Mucosa of descending colon (tissue), 3 donors: ENCODE data around the gene ARMH3. TPM values are rescaled to one million over a fixed set of nuclear protein-coding genes. Genes with fewer than 3 reads are reported as not detected.

Experiments
- ATAC-seq: fragments of 200-7000 bp; cut with Tn5 transposase; one replicate; pipeline ENCODE4 v1.9.1; 2020; ENCODE audit warnings: mild to moderate bottlenecking, moderate library complexity
- DNase-seq, 3 donors: peaks; one replicate each; pipeline ENCODE4 v3.0.0-alpha.2; 2020
- H3K36me3 ChIP-seq: fragments of 200-600 bp; one replicate; pipeline ENCODE4 v1.8.0; 2021; ENCODE audit warnings: low read depth, mild to moderate bottlenecking
- H3K4me1 ChIP-seq: fragments of 200-600 bp; one replicate; pipeline ENCODE4 v1.8.0; 2021; ENCODE audit warnings: low read depth, mild to moderate bottlenecking
- H3K4me3 ChIP-seq: fragments of 200-600 bp; one replicate; pipeline ENCODE4 v1.8.0; 2021; ENCODE audit warnings: mild to moderate bottlenecking
- H3K9me3 ChIP-seq: fragments of 200-600 bp; one replicate; pipeline ENCODE4 v1.8.0; 2021; ENCODE audit warnings: mild to moderate bottlenecking
- intact Hi-C, 2 donors: fragments of 100-400 bp; cut with DNase I in 1 of 2; cut with micrococcal nuclease in 1 of 2; formaldehyde crosslinking; loops; one replicate each; pipeline versions ENCODE4 v1.11.0 to v1.11.1; 2022; cut with DNase I, micrococcal nuclease
- total RNA-seq, 3 donors: library from RNA; stranded (reverse); fragmentation: NEBNext Ultra II Directional in 2 of 3; extraction: Animal tissue kit (Norgen Biotek cat#: 25700) in 2 of 3; gene quantifications; one replicate each; pipeline versions ENCODE4 v1.2.1 to v1.2.4, GENCODE V29; 2021 to 2023
- TF ChIP-seq, protein P1 (sequence below): fragments of 200-600 bp; IDR thresholded peaks from one replicate; pipeline ENCODE4 v1.8.0; 2022; ENCODE audit warnings: antibody characterized with exemption, mild to moderate bottlenecking
- donor health status: DM: no; HTN: no; CAD: no; lungs with moderate emphysema.
- donor health status: DM: no; HTN: no; CAD: no.
- donor health status: DM: no; HTN: yes; CAD: no.

The ARMH3 gene
- total RNA-seq, 3 donors from 2014 or later, result 25.8 to 45.6 (median 28.1) TPM

- peaks cover 10% of the 10 kb centered on the region for H3K9me3 ChIP-seq
- DNase-seq (no peak), ATAC-seq (no peak)
- no peaks in the 10 kb centered on the region for H3K4me1 ChIP-seq
- intact Hi-C loops, result no loop called here
- H3K4me3 ChIP-seq, result no peak overlapping the region
- TF ChIP-seq, protein P1, sequence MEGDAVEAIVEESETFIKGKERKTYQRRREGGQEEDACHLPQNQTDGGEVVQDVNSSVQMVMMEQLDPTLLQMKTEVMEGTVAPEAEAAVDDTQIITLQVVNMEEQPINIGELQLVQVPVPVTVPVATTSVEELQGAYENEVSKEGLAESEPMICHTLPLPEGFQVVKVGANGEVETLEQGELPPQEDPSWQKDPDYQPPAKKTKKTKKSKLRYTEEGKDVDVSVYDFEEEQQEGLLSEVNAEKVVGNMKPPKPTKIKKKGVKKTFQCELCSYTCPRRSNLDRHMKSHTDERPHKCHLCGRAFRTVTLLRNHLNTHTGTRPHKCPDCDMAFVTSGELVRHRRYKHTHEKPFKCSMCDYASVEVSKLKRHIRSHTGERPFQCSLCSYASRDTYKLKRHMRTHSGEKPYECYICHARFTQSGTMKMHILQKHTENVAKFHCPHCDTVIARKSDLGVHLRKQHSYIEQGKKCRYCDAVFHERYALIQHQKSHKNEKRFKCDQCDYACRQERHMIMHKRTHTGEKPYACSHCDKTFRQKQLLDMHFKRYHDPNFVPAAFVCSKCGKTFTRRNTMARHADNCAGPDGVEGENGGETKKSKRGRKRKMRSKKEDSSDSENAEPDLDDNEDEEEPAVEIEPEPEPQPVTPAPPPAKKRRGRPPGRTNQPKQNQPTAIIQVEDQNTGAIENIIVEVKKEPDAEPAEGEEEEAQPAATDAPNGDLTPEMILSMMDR, result no peak
- no peaks in the 10 kb centered on the region for H3K36me3 ChIP-seq
Observed at GRCh38 chr10:101857802-101858476, 198.0 kb downstream of the ARMH3 start.

DNA sequence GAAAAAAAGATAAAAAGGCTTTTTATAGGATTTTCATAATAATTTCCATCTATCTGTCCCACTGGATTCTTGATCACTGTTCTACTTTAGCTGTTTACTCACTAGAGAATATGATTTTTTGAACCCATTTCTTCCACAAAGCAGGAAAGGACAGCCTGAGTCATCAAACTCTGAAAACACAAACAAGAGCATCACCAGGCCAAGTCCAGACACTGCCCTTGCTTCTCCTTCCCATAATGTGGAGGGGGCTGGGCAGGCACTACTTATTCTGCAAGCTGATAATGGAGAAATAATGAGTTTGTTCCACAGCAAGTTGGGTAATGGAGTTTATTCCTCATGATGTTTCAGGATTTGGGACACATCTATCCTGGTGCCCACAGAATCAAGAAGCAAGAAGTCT is 199.3 kb downstream of the ARMH3 start:
- intact Hi-C loops, result no loop called here
- H3K4me3 ChIP-seq, result no peak overlapping the region
- H3K9me3 ChIP-seq, result peaks cover 10% of the 10 kb centered on the region
- no peak for ATAC-seq
- no peaks in the 10 kb centered on the region for H3K4me1 ChIP-seq
- no peak for DNase-seq
- TF ChIP-seq, protein P1, result no peak
- H3K36me3 ChIP-seq, result no peaks in the 10 kb centered on the region

GRCh38 chr10:101851411-101852116 is 204.4 kb downstream of the ARMH3 start:
- TF ChIP-seq, protein P1, result no peak
- ATAC-seq, result no peak
- Histone ChIP-seq H3K4me1 (no peaks in the 10 kb centered on the region), H3K36me3 (no peaks in the 10 kb centered on the region), H3K9me3 (no peaks in the 10 kb centered on the region), H3K4me3 (no peak overlapping the region)
- no peak for DNase-seq
- intact Hi-C loops, result no loop called here

- Histone ChIP-seq H3K4me3 (no peak overlapping the region), H3K36me3 (no peaks in the 10 kb centered on the region), H3K9me3 (no peaks in the 10 kb centered on the region), H3K4me1 (no peaks in the 10 kb centered on the region)
- TF ChIP-seq, protein P1, result no peak
- no peak for ATAC-seq
- intact Hi-C loops, result no loop called here
- DNase-seq, result no peak
Observed at GRCh38 chr10:101850749-101851148, 205.2 kb downstream of the ARMH3 start.

DNA sequence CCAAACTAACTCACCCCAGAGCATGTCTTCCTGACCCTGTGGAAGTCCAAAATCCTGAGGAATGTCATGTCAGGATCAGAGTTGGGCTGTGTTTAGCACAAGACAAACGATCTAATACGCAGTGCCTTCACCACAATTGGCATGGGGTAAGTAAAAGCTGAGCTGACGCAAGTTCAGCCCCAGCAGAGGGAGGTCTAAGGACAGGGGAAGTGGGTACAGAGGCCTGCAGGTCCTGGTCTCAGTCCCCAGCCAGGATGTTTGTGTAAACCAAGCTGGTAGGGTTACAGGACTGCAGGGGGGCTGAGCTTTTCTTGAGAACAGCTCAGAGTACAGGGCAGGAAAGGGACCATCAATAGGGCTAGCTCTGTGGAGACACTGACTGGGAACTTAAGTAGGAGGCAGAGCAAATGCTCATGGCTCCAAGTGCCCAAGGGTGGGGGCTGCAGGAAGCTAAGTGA is 207.1 kb downstream of the ARMH3 start:
- no peak for DNase-seq
- H3K36me3 ChIP-seq, result no peaks in the 10 kb centered on the region

More for the DNA sequence above, 207.1 kb downstream of the ARMH3 start:
- H3K4me1 ChIP-seq, result no peaks in the 10 kb centered on the region
- H3K9me3 ChIP-seq, result no peaks in the 10 kb centered on the region
- TF ChIP-seq, protein P1, result no peak
- intact Hi-C loops, result loop anchor here in 1 of 2 donors (10.0 kb wide), 1 partner anchor 156 kb away; no protein-coding TSS in a partner anchor
- H3K4me3 ChIP-seq, result no peak overlapping the region
- ATAC-seq, result no peak
